Measurements from ENCODE around the gene HHIPL1. TPM values are rescaled to one million over a fixed set of nuclear protein-coding genes. Genes with fewer than 3 reads are reported as not detected.

HHIPL1 gene
- polyA plus RNA-seq, 1 donor: 0.94 TPM

DNA sequence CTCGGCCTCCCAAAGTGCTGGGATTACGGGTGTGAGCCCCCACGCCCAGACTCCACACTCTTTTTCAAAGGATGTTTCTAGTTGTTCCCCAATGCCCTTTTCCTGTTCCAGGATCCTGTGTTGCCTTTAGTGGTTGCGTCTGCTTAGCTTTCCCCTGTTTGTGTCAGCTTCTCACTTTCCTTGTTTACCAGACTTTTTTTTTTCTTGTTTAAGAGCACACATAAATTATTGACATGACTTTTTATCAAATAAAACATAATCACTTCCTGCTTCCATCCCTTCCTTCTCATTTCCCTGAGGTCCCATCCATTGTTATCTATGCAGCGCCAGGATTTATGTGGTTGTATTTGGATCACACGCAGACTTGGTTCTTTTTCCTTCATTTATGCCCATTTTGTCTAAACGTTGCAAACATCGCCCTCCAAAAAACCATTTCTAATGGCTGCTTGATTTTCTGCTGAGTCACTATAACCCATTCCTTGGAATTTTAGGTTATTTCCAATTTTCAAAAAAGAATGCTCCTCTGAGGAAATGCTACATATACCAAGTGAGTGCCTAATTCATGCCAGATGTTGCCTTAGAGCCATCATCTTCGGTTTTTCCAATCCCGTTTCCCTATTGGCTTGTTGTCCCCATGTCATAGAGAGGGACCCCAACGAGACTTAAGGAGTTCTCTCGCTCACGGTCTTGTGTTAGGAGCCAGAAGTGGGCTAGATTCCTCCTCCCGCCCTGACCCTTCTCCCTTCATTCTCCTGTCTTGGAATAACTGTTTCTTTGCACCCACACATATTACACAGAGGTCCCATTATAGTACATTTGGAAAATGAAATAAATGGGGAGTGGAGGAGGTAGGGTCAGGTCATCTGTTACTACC lies 25.7 kb downstream of the HHIPL1 start:
- Histone ChIP-seq H3K4me3 (ENCODE audit: low read length) (no peak overlapping the region), H3K27ac (ENCODE audit: low read length) (no peak overlapping the region), H3K27me3 (ENCODE audit: control insufficient read depth, insufficient read depth, low read length) (peaks cover 9% of the 10 kb centered on the region), H3K36me3 (ENCODE audit: control insufficient read depth, insufficient read depth, low read length) (no peaks in the 10 kb centered on the region), H3K4me1 (ENCODE audit: control insufficient read depth, insufficient read depth, low read length) (peaks cover 14% of the 10 kb centered on the region), H3K9me3 (ENCODE audit: control insufficient read depth, low read depth, low read length) (peaks cover 4% of the 10 kb centered on the region)
- 79% methylated on average over 4 of the region's 14 CpGs for WGBS (ENCODE audit: insufficient coverage, low lambda C conversion rate)
- DNase-seq: no peak

DNA sequence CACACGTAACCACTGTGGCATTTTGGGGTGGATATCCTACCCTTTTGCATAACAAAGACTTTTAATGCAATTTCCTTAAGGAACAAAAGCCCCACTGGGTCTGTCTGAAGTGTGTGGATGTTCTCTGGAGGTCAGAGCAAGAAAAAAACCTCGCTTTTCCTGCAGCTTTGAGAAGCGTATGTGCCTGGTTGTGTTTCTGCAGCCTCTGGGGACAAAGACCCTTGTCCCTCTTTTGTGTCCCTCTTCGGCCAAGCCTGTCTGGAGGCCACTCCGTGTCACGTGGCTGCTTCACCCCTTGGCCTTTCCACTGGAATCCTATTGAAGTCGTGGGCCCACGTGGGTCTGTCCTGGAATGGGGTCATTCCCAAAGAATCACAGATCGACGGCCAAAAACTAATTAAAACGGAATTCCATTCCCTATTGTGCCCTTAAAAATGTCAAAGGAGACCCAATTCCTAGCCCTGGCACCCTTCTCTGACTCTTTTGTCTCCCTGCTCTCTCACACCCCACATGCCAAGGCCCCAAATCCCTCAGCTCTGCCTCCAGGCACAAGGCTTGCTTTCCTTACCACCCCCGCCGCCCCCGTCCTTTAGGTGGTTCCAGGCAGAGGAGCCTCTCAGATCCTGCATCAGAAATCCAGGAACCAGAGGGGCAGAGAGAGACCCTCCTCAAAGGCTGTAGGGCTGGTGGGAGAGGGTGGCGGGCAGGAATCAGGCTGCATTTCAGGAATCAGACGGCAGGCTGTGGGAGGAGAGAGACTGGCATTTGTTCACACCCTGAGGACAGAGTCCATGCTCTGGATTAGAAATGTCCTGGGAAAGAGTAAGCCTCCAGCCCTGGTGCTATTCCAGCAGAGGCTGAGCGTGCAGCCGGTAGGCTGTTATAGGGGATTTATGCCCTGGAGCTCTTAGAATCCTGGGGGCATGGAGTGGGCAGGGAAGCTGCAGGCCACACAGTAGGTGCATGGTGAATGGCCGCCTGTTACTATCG lies 26.6 kb downstream of the HHIPL1 start:
- DNase-seq: peak; percentile 74 to 81
- no CpG with 5 or more reads among the region's 20 CpGs for whole genome bisulfite sequencing (ENCODE audit: insufficient coverage, low lambda C conversion rate)
- H3K4me1 ChIP-seq (ENCODE audit: control insufficient read depth, insufficient read depth, low read length): peaks cover 14% of the 10 kb centered on the region
- peaks cover 8% of the 10 kb centered on the region for H3K9me3 ChIP-seq (ENCODE audit: control insufficient read depth, low read depth, low read length)
- peaks cover 18% of the 10 kb centered on the region for H3K27me3 ChIP-seq (ENCODE audit: control insufficient read depth, insufficient read depth, low read length)
- H3K4me3 ChIP-seq (ENCODE audit: low read length): no peak overlapping the region
- peak overlapping the region; percentile 8 for H3K27ac ChIP-seq (ENCODE audit: low read length)
- H3K36me3 ChIP-seq (ENCODE audit: control insufficient read depth, insufficient read depth, low read length): no peaks in the 10 kb centered on the region

DNA sequence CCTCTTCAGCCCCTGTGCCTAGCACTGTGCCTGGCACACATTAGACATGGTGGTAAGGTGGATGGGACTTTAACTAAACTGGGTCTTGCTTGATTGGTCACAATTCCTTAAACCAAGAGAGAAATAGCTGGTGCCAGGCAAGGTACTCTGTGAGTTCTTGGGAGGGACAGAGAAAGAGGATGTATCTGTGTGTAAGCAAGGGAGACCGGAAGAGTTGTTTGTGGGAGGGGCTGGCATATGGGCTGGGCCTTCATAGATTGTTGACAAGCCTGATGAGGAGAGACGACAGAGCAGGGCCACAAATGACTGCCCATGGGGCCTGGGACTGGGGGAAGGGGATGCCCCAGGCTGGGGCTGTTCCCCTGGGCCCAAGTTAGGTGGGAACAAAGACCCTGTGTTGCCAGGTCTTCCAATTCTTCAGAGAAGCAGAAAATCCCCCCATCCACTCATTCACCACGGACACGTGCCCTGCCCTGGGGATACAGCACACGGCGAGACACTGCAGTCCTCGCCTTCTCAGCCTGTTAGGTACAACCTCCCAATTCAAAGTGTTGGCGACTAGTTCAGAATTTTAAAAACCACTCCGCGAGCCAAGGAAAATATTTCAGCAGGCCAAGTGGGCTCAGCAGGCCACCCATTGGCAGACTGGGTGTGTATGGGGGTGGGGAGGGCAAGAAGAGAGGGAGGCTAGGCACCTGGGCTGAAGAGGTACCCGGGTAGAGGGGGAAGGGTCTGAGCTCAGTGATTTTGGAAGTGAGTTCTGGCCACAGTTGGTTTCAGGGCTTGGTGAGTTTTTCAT lies 27.8 kb downstream of the HHIPL1 start:
- H3K27ac ChIP-seq (ENCODE audit: low read length): no peak overlapping the region
- H3K4me3 ChIP-seq (ENCODE audit: low read length): no peak overlapping the region

DNA sequence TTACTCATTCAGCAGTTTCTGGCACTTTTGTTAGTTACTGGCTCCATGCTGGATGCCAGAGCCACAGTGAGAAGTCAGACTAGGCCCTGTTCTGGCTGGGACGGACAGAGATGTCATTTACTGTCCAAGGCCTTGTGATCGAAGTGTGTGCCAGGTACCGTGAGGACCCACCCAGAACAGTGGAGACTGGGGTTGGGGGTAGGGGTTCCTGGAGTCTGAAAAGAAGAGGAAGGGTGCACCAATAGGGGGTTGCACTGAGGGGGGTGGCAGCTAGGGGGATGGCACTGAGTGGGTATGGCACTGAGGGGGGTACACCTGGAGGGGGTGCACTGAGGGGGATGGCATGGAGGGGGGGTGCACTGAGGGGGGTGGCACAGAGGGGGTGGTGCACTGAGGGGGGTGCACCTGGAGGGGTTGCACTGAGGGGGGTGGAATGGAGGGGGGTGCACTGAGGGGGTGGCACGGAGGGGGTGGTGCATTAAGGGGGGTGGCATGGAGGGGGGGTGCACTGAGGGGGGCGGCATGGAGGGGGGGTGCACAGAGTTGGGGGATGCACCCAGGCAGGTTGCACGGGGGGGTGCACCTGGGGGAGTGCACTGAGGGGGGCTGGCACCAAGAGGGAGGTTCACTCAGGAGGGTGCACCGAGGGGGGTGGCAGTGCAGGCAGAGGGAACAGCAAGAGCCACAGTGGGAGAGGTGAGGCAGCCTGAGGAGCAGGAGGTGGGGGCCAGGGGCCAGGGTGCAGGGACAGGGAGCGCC lies 28.6 kb downstream of the HHIPL1 start:
- Histone ChIP-seq H3K36me3 (ENCODE audit: control insufficient read depth, insufficient read depth, low read length) (no peaks in the 10 kb centered on the region), H3K27ac (ENCODE audit: low read length) (no peak overlapping the region), H3K4me1 (ENCODE audit: control insufficient read depth, insufficient read depth, low read length) (peaks cover 14% of the 10 kb centered on the region), H3K4me3 (ENCODE audit: low read length) (no peak overlapping the region), H3K9me3 (ENCODE audit: control insufficient read depth, low read depth, low read length) (peaks cover 18% of the 10 kb centered on the region), H3K27me3 (ENCODE audit: control insufficient read depth, insufficient read depth, low read length) (peaks cover 20% of the 10 kb centered on the region)
- DNase-seq: no peak
- whole genome bisulfite sequencing (ENCODE audit: insufficient coverage, low lambda C conversion rate): no CpG with 5 or more reads among the region's 8 CpGs

More for the DNA sequence above, 27.8 kb downstream of the HHIPL1 start:
- H3K27me3 ChIP-seq (ENCODE audit: control insufficient read depth, insufficient read depth, low read length): peaks cover 20% of the 10 kb centered on the region
- H3K9me3 ChIP-seq (ENCODE audit: control insufficient read depth, low read depth, low read length): peaks cover 14% of the 10 kb centered on the region
- DNase-seq: peak in 1 of 2 donors; percentile 23
- WGBS (ENCODE audit: insufficient coverage, low lambda C conversion rate): no CpG with 5 or more reads among the region's 11 CpGs
- H3K4me1 ChIP-seq (ENCODE audit: control insufficient read depth, insufficient read depth, low read length): peaks cover 14% of the 10 kb centered on the region
- no peaks in the 10 kb centered on the region for H3K36me3 ChIP-seq (ENCODE audit: control insufficient read depth, insufficient read depth, low read length)

DNA sequence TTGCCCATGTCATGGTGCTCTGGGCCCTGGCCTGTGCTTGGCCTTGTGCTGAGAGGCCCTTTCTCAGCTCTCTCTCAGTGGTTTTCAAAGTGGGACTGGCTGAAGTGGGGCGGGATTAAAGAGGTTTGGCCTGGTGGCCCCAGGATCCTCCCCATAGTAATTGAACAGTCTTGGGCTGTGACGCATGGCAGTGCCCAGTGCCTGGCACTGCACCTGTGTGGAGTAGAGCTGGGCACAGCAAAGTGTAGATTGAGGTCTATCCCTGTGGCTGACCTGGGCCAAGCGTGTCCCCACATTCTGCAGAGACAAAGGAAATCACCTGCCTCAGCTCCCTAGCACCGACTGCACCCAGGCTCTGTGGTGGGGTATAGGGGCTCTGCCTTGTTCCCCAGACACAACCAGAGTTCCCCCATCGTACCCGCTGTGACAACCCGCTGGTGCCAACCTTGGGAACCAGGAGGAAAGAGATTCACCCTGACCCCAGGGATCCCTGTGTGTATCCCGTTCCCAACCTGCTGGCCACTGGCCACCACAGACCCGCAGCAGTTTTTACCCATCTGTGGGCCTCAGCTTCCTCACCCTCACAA lies 29.2 kb downstream of the HHIPL1 start:
- H3K27me3 ChIP-seq (ENCODE audit: control insufficient read depth, insufficient read depth, low read length): peaks cover 23% of the 10 kb centered on the region
- no peak overlapping the region for H3K27ac ChIP-seq (ENCODE audit: low read length)
- no peak for DNase-seq
- peaks cover 14% of the 10 kb centered on the region for H3K4me1 ChIP-seq (ENCODE audit: control insufficient read depth, insufficient read depth, low read length)
- peaks cover 18% of the 10 kb centered on the region for H3K9me3 ChIP-seq (ENCODE audit: control insufficient read depth, low read depth, low read length)
- no peak overlapping the region for H3K4me3 ChIP-seq (ENCODE audit: low read length)
- 100% methylated on average over 1 of the region's 9 CpGs for WGBS (ENCODE audit: insufficient coverage, low lambda C conversion rate)
- no peaks in the 10 kb centered on the region for H3K36me3 ChIP-seq (ENCODE audit: control insufficient read depth, insufficient read depth, low read length)

DNA sequence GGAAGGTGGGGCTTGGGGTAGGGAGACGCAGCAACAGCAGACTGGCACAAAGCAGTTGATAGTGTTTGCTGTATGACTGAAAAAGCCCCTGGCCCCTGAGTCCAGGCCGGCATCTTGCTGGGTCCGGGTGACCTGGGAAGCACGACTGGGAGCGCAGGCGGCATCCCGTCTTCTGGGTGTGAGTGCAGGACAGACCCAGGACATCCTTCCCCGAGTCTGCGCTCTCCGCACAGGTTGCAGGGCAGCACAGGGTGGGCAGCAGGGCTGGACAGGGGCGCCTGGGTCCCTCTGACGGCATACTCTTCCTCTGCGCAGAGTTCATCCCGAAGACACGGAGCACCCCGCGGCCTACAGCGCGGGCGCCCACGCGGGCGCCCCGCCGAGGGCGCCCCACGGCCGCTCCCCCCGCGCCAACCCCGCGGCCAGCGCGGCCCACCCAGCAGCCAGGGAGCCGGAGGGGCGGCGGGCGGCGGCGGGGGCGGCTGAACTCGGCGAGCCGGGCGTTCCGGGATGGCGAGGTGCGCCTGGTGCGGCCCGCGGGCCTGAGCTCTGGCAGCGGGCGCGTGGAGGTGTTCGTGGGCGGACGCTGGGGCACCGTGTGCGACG lies 29.9 kb downstream of the HHIPL1 start:
- WGBS (ENCODE audit: insufficient coverage, low lambda C conversion rate): no CpG with 5 or more reads among the region's 60 CpGs
- H3K36me3 ChIP-seq (ENCODE audit: control insufficient read depth, insufficient read depth, low read length): no peaks in the 10 kb centered on the region
- H3K9me3 ChIP-seq (ENCODE audit: control insufficient read depth, low read depth, low read length): peaks cover 18% of the 10 kb centered on the region
- H3K27ac ChIP-seq (ENCODE audit: low read length): no peak overlapping the region
- DNase-seq: no peak
- H3K4me1 ChIP-seq (ENCODE audit: control insufficient read depth, insufficient read depth, low read length): peaks cover 14% of the 10 kb centered on the region
- peaks cover 23% of the 10 kb centered on the region for H3K27me3 ChIP-seq (ENCODE audit: control insufficient read depth, insufficient read depth, low read length)
- H3K4me3 ChIP-seq (ENCODE audit: low read length): no peak overlapping the region

DNA sequence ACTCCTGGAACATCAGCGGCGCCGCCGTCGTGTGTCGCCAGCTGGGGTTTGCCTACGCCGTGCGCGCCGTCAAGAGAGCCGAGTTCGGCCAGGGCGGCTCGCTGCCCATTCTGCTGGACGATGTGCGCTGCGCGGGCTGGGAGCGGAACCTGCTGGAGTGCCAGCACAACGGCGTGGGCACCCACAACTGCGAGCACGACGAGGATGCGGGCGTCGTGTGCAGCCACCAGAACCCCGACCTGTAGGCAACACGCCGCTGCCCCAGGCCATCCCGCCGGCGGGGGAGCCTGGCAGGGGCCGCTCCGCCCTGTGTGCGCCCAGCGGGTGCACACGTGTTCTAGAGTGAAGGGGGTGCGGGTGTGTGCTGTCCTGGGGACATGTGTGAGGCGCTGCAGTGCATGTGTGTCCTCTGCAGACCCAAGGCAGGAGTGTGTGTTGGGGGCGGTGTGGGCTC lies 30.5 kb downstream of the HHIPL1 start:
- Histone ChIP-seq H3K36me3 (ENCODE audit: control insufficient read depth, insufficient read depth, low read length) (no peaks in the 10 kb centered on the region), H3K4me1 (ENCODE audit: control insufficient read depth, insufficient read depth, low read length) (peaks cover 14% of the 10 kb centered on the region), H3K9me3 (ENCODE audit: control insufficient read depth, low read depth, low read length) (peaks cover 18% of the 10 kb centered on the region), H3K4me3 (ENCODE audit: low read length) (no peak overlapping the region), H3K27me3 (ENCODE audit: control insufficient read depth, insufficient read depth, low read length) (peaks cover 23% of the 10 kb centered on the region), H3K27ac (ENCODE audit: low read length) (no peak overlapping the region)
- WGBS (ENCODE audit: insufficient coverage, low lambda C conversion rate): no CpG with 5 or more reads among the region's 42 CpGs
- no peak for DNase-seq

DNA sequence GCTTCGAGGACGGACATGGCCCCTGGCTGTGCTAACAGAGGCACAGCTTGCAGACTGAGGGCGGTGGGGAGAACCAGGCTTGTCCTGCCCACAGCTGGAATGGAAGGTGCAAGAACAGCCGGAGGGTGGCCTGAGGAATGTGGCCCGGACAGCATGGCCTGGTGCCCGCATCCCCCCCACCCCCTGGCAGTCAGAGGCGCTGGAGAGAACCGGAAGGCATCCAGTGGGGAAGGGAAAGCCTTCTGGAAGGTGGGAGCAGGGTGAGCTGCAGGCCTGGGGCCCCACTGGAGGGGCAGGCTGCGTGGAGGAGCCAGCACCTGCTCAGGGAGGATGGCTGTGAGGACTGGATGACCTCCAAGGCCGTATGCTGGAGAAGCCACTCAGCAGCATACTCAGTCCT lies 31.0 kb downstream of the HHIPL1 start:
- peaks cover 18% of the 10 kb centered on the region for H3K9me3 ChIP-seq (ENCODE audit: control insufficient read depth, low read depth, low read length)
- no peak overlapping the region for H3K4me3 ChIP-seq (ENCODE audit: low read length)
- no peaks in the 10 kb centered on the region for H3K36me3 ChIP-seq (ENCODE audit: control insufficient read depth, insufficient read depth, low read length)
- peaks cover 14% of the 10 kb centered on the region for H3K4me1 ChIP-seq (ENCODE audit: control insufficient read depth, insufficient read depth, low read length)
- DNase-seq: no peak
- no CpG with 5 or more reads among the region's 10 CpGs for WGBS (ENCODE audit: insufficient coverage, low lambda C conversion rate)
- H3K27me3 ChIP-seq (ENCODE audit: control insufficient read depth, insufficient read depth, low read length): peaks cover 23% of the 10 kb centered on the region
- no peak overlapping the region for H3K27ac ChIP-seq (ENCODE audit: low read length)

DNA sequence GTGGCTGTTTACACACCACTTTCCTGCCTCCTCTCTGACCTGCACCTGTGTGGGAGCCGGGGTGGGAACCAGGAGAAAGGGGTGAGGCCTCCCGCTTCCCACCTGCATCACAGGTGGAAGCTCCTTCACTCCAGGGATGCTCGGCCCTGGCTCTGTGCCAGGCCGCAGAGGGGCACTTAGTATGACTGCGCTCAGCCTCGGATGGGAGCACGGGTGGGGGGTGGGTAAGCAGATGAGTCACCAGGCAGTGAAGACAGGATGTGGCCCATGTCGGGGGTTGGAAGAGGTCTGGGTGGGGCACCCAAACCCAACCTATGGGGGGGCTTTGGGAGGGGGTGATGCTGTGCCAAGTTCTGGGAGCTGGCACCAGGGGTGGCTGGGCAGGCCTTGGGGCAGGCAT lies 31.7 kb downstream of the HHIPL1 start:
- no peak for DNase-seq
- WGBS (ENCODE audit: insufficient coverage, low lambda C conversion rate): no CpG with 5 or more reads among the region's 8 CpGs

More for the DNA sequence above, 31.7 kb downstream of the HHIPL1 start:
- H3K27me3 ChIP-seq (ENCODE audit: control insufficient read depth, insufficient read depth, low read length): peaks cover 25% of the 10 kb centered on the region
- no peaks in the 10 kb centered on the region for H3K36me3 ChIP-seq (ENCODE audit: control insufficient read depth, insufficient read depth, low read length)
- peaks cover 18% of the 10 kb centered on the region for H3K9me3 ChIP-seq (ENCODE audit: control insufficient read depth, low read depth, low read length)
- peaks cover 9% of the 10 kb centered on the region for H3K4me1 ChIP-seq (ENCODE audit: control insufficient read depth, insufficient read depth, low read length)
- no peak overlapping the region for H3K4me3 ChIP-seq (ENCODE audit: low read length)
- no peak overlapping the region for H3K27ac ChIP-seq (ENCODE audit: low read length)
